Activated naive CD4-positive, alpha-beta T cell treated with anti-CD3 and anti-CD28 coated beads for 36 hours (primary cell): ENCODE data around the gene TAC3. TPM values are rescaled to one million over a fixed set of nuclear protein-coding genes. Genes with fewer than 3 reads are reported as not detected.
A peak's percentile ranks its signal among the peaks of the same experiment; 100 is the strongest.

Experiments
- CTCF ChIA-PET: fragments of 350-600 bp; sonication (Branson Sonifier 250); formaldehyde crosslinking; loops from one replicate; lab custom pipeline; 2021; ENCODE audit warnings: antibody characterized with exemption; lab: Charles Lee
- DNase-seq: peaks from one replicate; pipeline ENCODE4 v3.0.0-alpha.2; 2020
- H3K27ac Mint-ChIP-seq: one replicate; pipeline ENCODE4 v1.8.0; 2021; ENCODE audit warnings: mild to moderate bottlenecking, mixed read lengths
- H3K27me3 Mint-ChIP-seq: one replicate; pipeline ENCODE4 v1.8.0; 2021; ENCODE audit warnings: low read depth, mixed read lengths
- H3K36me3 Mint-ChIP-seq: one replicate; pipeline ENCODE4 v1.8.0; 2021; ENCODE audit warnings: low read depth, mixed read lengths
- H3K4me1 Mint-ChIP-seq: one replicate; pipeline ENCODE4 v1.8.0; 2021; ENCODE audit warnings: low read depth, mixed read lengths
- H3K4me3 Mint-ChIP-seq: one replicate; pipeline ENCODE4 v1.8.0; 2021; ENCODE audit warnings: mild to moderate bottlenecking, moderate library complexity, mixed read lengths
- H3K9me3 Mint-ChIP-seq: one replicate; pipeline ENCODE4 v1.8.0; 2021; ENCODE audit warnings: mixed read lengths
- intact Hi-C: fragments of 100-400 bp; cut with micrococcal nuclease; formaldehyde crosslinking; loops from one replicate; pipeline ENCODE4 v1.15.1; 2023
- total RNA-seq, 2 experiments: library from RNA; stranded (reverse); gene quantifications; one replicate each; pipeline ENCODE4 v1.2.3, GENCODE V29; 2021

Gene TAC3
- total RNA-seq, 2 experiments from 2014 or later = 0.48 TPM; not detected in 1

- peaks cover 35% of the 10 kb centered on the region for H3K36me3 Mint-ChIP-seq
- DNase-seq = peak; percentile 87
Measured at GRCh38 chr12:57001448-57001906, 14.9 kb downstream of the TAC3 start.

GRCh38 chr12:57000393-57000792 lies 15.9 kb downstream of the TAC3 start:
- DNase-seq = no peak
- CTCF ChIA-PET = interaction anchor here (0.7 to 14.0 kb wide), 11 partner anchors 12 to 244 kb away, joined by 3 to 271 read pairs (median 5); partner anchors contain the start of genes LRP1, PRIM1 and STAT6
- H3K4me1 Mint-ChIP-seq = peaks cover 65% of the 10 kb centered on the region
- peaks cover 41% of the 10 kb centered on the region for H3K36me3 Mint-ChIP-seq
- no peaks in the 10 kb centered on the region for H3K27me3 Mint-ChIP-seq
- no peak overlapping the region for H3K27ac Mint-ChIP-seq
- H3K4me3 Mint-ChIP-seq = no peak overlapping the region
- intact Hi-C loops = loop anchor here (10.0 kb wide), 1 partner anchor 486 kb away; no protein-coding TSS in a partner anchor
- H3K9me3 Mint-ChIP-seq = no peaks in the 10 kb centered on the region

More at GRCh38 chr12:57001448-57001906, 14.9 kb downstream of the TAC3 start:
- CTCF ChIA-PET = interaction anchor here (0.5 to 14.0 kb wide), 37 partner anchors 9 to 412 kb away, joined by 3 to 271 read pairs (median 5); partner anchors contain the start of genes HSD17B6, LRP1, PRIM1 and STAT6
- intact Hi-C loops = loop anchor here (1.0 to 10.0 kb wide), 2 partner anchors 244 to 487 kb away; no protein-coding TSS in a partner anchor
- H3K4me1 Mint-ChIP-seq = peaks cover 71% of the 10 kb centered on the region
- H3K9me3 Mint-ChIP-seq = no peaks in the 10 kb centered on the region
- no peak overlapping the region for H3K27ac Mint-ChIP-seq
- H3K4me3 Mint-ChIP-seq = no peak overlapping the region
- no peaks in the 10 kb centered on the region for H3K27me3 Mint-ChIP-seq

GRCh38 chr12:56999456-56999855 lies 16.9 kb downstream of the TAC3 start:
- Mint-ChIP-seq H3K4me3 (no peak overlapping the region), H3K4me1 (peaks cover 57% of the 10 kb centered on the region), H3K27me3 (no peaks in the 10 kb centered on the region), H3K36me3 (peaks cover 40% of the 10 kb centered on the region), H3K27ac (no peak overlapping the region), H3K9me3 (no peaks in the 10 kb centered on the region)
- CTCF ChIA-PET = interaction anchor here (0.7 to 8.5 kb wide), 10 partner anchors 8 to 243 kb away, joined by 3 to 87 read pairs (median 4); partner anchors contain the start of genes PRIM1 and STAT6
- DNase-seq = no peak
- intact Hi-C loops = loop anchor here (1.0 kb wide), 2 partner anchors 9 to 159 kb away; no protein-coding TSS in a partner anchor

GRCh38 chr12:56998981-56999380 lies 17.3 kb downstream of the TAC3 start:
- H3K4me3 Mint-ChIP-seq = no peak overlapping the region
- CTCF ChIA-PET = interaction anchor here (0.9 to 8.5 kb wide), 7 partner anchors 8 to 243 kb away, joined by 3 to 87 read pairs (median 4); partner anchors contain the start of gene PRIM1
- peaks cover 53% of the 10 kb centered on the region for H3K4me1 Mint-ChIP-seq
- H3K9me3 Mint-ChIP-seq = no peaks in the 10 kb centered on the region
- H3K27ac Mint-ChIP-seq = peak overlapping the region; percentile 48
- intact Hi-C loops = loop anchor here (1.0 kb wide), 2 partner anchors 9 to 159 kb away; no protein-coding TSS in a partner anchor
- DNase-seq = peak; percentile 79
- H3K36me3 Mint-ChIP-seq = peaks cover 35% of the 10 kb centered on the region
- H3K27me3 Mint-ChIP-seq = no peaks in the 10 kb centered on the region

- Mint-ChIP-seq H3K4me1 (peaks cover 51% of the 10 kb centered on the region), H3K27ac (peak overlapping the region; percentile 48), H3K4me3 (no peak overlapping the region), H3K27me3 (no peaks in the 10 kb centered on the region), H3K9me3 (no peaks in the 10 kb centered on the region), H3K36me3 (peaks cover 30% of the 10 kb centered on the region)
- no peak for DNase-seq
- CTCF ChIA-PET = interaction anchor here (0.9 to 8.5 kb wide), 5 partner anchors 9 to 242 kb away, joined by 3 to 87 read pairs (median 6); partner anchors contain the start of gene PRIM1
- intact Hi-C loops = no loop called here
Measured at GRCh38 chr12:56998316-56998715, 18.0 kb downstream of the TAC3 start.

GRCh38 chr12:56996793-56997545 lies 19.4 kb downstream of the TAC3 start:
- no peak overlapping the region for H3K27ac Mint-ChIP-seq
- peaks cover 24% of the 10 kb centered on the region for H3K36me3 Mint-ChIP-seq
- H3K27me3 Mint-ChIP-seq = no peaks in the 10 kb centered on the region
- no peak overlapping the region for H3K4me3 Mint-ChIP-seq
- H3K9me3 Mint-ChIP-seq = no peaks in the 10 kb centered on the region
- intact Hi-C loops = no loop called here
- DNase-seq = no peak
- peaks cover 44% of the 10 kb centered on the region for H3K4me1 Mint-ChIP-seq
- CTCF ChIA-PET = interaction anchor here (0.6 to 8.3 kb wide), 7 partner anchors 8 to 234 kb away, joined by 3 to 64 read pairs (median 3); partner anchors contain the start of gene HSD17B6

- CTCF ChIA-PET = interaction anchor here (0.9 to 8.3 kb wide), 5 partner anchors 8 to 239 kb away, joined by 3 to 64 read pairs (median 4); partner anchors contain the start of gene HSD17B6
- Mint-ChIP-seq H3K27ac (no peak overlapping the region), H3K4me3 (no peak overlapping the region), H3K36me3 (peaks cover 20% of the 10 kb centered on the region), H3K4me1 (peaks cover 44% of the 10 kb centered on the region), H3K9me3 (no peaks in the 10 kb centered on the region), H3K27me3 (no peaks in the 10 kb centered on the region)
- intact Hi-C loops = no loop called here
- DNase-seq = no peak
Measured at GRCh38 chr12:56995930-56996496, 20.3 kb downstream of the TAC3 start.

- intact Hi-C loops = no loop called here
- Mint-ChIP-seq H3K36me3 (peaks cover 19% of the 10 kb centered on the region), H3K4me3 (no peak overlapping the region), H3K27me3 (no peaks in the 10 kb centered on the region), H3K9me3 (no peaks in the 10 kb centered on the region), H3K27ac (no peak overlapping the region), H3K4me1 (peaks cover 38% of the 10 kb centered on the region)
- DNase-seq = no peak
- CTCF ChIA-PET = interaction anchor here (0.9 to 1.8 kb wide), 4 partner anchors 9 to 238 kb away, joined by 3 to 5 read pairs (median 4); no protein-coding TSS in a partner anchor
Measured at GRCh38 chr12:56995201-56995929, 21.0 kb downstream of the TAC3 start.

- Mint-ChIP-seq H3K4me3 (no peak overlapping the region), H3K27ac (no peak overlapping the region), H3K36me3 (peaks cover 14% of the 10 kb centered on the region), H3K27me3 (no peaks in the 10 kb centered on the region), H3K4me1 (peaks cover 27% of the 10 kb centered on the region), H3K9me3 (no peaks in the 10 kb centered on the region)
- no peak for DNase-seq
- CTCF ChIA-PET = interaction anchor here (0.7 to 1.4 kb wide), 4 partner anchors 9 to 220 kb away, joined by 3 to 5 read pairs (median 4); no protein-coding TSS in a partner anchor
- intact Hi-C loops = no loop called here
Measured at GRCh38 chr12:56994231-56994746, 22.0 kb downstream of the TAC3 start.

- H3K4me3 Mint-ChIP-seq = no peak overlapping the region
- CTCF ChIA-PET = interaction anchor here (0.7 to 1.3 kb wide), 2 partner anchors 9 to 15 kb away, joined by 3 to 5 read pairs; no protein-coding TSS in a partner anchor
- H3K36me3 Mint-ChIP-seq = peaks cover 14% of the 10 kb centered on the region
- H3K27ac Mint-ChIP-seq = no peak overlapping the region
- peaks cover 18% of the 10 kb centered on the region for H3K4me1 Mint-ChIP-seq
- no peaks in the 10 kb centered on the region for H3K9me3 Mint-ChIP-seq
- no peaks in the 10 kb centered on the region for H3K27me3 Mint-ChIP-seq
- DNase-seq = no peak
- intact Hi-C loops = no loop called here
Measured at GRCh38 chr12:56993346-56993745, 23.0 kb downstream of the TAC3 start.
